Stimulated activated CD8-positive, alpha-beta memory T cell treated with anti-CD3 and anti-CD28 coated beads, Interleukin-15, amount 100 ng/mL, for 24 hours (primary cell): Measurements from ENCODE around the gene ADARB1.

Source experiments
- DNase-seq: peaks from one replicate; pipeline ENCODE4 v3.0.0-alpha.2; 2020; ENCODE audit warnings: low read depth

The ADARB1 gene

DNA sequence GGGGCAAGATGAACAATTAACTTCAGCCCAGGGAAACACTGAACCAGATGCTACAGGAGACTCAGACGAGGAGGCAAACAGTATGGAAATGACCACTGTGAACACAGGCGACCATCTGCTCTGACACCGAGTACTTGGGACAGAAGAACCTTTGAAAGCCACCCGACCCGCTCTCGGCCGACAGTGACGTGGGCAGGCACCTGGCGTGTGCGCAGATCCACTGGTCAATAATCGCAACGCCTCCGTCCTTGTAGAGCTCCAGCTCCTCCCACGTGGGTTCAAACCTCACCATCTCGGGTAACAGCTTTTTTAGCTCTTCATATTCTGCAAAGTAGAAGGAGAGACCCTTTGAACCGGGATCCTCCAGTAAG is 193.0 kb downstream of the ADARB1 start:
- DNase-seq = no peak

DNA sequence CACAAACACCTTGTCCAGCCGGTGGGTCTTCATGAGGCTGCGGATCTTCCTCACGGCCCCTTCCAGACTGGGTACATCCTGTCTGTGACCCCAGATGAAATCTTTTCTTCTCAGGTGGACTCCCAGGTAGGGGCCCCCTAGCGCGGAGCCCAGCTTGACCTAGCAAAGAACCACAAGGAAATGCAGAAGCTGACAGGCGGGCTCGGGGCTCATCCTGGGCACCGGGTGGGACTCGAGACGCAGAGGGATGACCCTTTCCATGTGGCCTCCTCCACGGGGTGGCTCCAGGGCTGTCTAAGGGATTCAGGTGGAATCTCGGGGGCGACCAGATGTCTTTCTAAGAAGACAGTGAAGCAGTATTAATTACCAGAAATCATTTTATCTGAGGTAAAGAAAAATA is 195.5 kb downstream of the ADARB1 start:
- no peak for DNase-seq

- DNase-seq = no peak
Observed at GRCh38 chr21:45270306-45270821, 196.0 kb downstream of the ADARB1 start.
